Activated naive CD4-positive, alpha-beta T cell (primary cell): Measurements from ENCODE around the gene NOL4L.

Source experiments
- DNase-seq, 4 experiments: peaks; one replicate each; lab custom pipeline; 2025; lab: John Stamatoyannopoulos, UW

Gene NOL4L

DNA sequence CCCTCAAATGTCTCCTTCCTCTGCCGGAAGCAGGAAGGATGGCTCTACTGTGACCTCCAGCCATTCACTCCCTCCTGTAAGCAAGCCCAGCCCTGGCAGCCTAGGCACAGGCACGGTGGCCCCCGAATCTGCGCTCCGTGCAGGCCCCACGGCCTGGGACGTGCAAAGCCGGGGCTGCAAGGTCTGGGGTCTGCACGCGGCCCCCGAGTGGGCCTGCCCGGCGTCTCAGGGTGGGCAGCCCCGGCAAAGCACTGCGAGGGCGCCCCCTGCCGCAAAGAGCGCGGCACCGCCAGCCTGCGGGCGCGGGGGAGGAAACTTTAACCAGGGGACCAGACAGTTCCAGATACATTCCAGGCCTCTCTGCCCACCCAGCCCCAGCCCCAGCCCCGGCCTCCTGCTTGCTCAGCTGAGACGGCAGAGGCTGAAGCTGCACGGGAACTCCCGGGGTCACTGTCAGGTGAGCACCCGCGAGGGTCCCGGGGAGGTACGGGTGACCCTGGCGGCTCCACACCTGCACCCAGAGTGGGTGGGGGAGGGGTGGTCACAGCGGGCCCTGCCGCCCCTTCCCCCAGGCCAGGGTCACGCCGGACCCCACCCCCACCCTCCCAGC lies 128.2 kb downstream of the NOL4L start:
- peak in 1 of 4 experiments; percentile 11 for DNase-seq

GRCh38 chr20:32455901-32456701 lies 129.0 kb downstream of the NOL4L start:
- no peak for DNase-seq

DNA sequence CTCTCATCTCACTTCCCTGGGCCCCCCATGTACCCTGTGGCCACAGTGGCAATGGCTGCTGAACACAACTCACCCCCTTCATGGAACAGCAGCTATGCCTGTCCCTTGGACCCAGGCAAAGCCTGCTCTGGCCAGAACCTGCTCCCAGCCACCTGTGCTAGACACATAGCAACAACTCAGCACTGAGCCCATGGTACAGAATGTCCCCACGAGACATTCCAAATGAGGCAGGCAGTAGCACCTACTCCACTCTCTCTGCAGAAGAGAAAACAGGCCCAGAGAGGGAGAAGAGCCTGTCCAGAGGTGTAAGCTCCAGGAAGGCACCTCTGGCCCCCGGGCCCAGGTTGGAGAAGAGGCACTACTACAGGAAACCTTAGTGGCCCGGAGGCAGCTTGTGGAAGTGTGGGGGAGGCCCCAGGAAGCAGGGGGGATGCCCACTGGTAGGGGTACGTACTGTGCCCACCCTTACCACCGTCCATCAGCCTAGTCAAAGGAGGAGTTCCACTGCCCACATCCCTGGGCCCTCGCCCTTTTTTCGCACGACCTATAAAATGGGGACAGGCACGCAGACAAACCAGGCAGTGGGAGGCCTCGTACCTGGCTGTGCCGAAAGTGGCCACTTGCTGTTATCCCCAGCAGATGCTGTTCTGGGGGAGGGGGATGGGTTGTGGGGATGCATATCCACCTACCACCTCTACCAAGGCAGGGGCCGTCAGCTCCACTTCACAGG lies 129.8 kb downstream of the NOL4L start:
- no peak for DNase-seq

DNA sequence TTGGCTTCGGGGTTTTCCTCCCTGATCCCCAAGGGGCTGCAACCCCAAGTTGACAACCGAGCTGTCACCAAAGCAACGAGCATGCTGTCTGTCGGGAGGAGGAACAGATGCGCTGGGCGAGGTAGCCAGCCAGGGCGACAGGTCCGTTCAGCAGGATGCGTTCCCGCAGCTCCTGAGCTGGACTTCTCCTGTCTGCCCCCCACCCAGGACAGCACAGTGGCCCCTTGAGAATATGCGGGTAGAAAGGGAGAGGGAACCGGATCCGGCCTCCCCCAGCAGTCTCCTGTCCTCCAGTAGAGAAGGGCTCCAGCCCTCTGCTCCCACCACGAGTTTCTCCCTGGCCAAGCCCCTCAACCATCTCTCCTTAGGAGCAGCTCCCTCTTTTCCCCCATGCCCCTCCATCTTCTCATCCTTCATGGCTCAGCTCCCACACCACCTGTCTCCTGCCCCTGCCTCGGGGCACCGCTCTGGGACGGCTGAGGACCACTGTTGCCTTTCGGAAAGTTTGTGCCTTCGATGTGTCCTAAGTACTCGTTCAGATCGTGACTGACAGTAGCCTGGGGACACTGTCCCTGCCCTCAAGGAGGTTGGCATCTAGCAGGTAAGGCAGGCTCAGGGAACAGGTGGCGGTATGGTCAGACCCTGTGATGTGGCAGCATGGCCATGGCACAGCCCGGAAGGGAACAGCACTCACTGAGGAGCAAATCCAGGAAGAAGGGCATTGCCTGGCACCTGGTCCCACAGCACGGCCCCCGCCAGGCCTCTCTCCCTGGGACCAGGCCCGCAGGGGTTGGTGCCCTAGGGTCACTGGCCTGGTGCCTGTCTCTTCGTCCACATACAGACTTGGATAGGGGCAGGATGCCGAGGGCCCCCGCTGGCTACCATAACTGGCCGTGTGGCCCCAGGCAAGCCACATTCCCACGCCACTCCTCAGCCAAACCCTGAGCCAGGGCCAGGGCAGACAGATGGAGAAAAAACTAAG lies 130.7 kb downstream of the NOL4L start:
- no peak for DNase-seq

- DNase-seq, result no peak
These were observed 131.5 kb downstream of the NOL4L start for GRCh38 chr20:32453467-32454163.

GRCh38 chr20:32452776-32453466 lies 132.2 kb downstream of the NOL4L start:
- DNase-seq, result no peak

GRCh38 chr20:32451682-32452461 lies 133.3 kb downstream of the NOL4L start:
- no peak for DNase-seq

DNA sequence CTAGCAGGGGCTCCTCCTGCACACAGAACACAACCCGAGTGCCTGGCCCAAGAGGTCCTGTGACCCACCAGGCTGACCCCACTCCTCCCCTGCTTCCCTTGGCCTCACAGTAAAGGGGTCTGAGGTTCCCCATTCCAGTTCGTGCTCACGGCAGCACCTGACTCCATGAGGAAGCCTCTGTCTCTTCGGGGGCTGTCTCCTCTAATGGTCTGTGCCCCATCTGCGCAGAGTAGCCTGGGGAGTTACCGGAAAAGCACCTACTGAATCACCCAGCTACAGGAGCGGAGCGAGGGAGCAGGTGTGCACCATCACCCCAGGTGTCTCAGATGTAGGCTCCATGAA lies 133.8 kb downstream of the NOL4L start:
- DNase-seq, result no peak

DNA sequence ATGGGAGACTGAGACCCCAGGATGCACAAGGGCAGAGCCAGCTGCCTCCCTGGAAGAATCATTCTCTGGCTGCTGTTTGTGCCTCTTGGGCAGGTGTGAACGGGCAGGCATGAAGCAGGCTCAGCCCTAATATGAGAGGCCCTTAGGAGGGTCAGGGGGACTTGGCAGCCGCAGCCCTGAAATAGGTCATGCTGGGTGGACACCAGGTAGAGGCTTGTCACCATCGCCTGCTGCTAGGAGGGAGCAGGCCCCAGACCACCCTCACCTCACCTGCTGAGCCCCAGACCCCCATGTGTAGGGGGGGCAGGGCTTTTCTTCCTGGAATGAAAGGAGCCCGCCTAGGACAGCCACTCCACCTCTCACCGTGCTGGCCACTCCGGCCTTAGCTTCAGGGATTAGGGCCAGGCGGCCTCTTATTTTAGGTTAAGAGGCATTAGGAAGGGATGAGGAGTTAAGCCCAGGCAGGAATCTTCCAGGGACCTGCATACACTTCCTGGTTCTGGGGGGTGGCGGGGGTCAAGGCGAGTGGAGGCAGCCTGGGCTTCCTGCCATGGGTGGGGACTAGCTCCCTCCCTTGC lies 134.6 kb downstream of the NOL4L start:
- DNase-seq, result no peak

DNA sequence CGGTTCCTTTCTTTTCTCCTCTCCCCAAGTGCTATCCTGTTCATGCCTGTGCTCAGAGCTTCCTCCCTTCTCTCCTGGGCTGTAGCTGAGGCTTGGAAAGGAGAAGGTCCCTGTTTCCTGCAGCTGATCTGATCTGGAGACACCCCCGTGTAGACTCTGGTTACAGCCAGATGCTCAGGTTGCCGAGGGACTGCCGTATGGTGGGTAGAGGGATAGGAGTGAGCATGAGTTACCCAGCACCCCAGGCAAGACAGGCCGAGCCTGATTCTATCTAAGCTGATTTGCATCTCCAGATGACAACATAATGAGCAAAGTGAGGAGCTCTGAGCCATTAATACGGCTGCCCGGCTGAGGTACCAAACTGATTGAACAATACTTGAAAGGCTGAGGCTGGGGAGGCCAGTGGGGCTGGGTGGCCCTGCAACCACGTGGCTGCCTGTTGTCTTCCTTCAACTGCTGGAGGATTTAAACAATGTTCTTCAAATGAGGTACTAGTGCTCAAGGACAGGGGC lies 135.2 kb downstream of the NOL4L start:
- DNase-seq, result no peak

DNA sequence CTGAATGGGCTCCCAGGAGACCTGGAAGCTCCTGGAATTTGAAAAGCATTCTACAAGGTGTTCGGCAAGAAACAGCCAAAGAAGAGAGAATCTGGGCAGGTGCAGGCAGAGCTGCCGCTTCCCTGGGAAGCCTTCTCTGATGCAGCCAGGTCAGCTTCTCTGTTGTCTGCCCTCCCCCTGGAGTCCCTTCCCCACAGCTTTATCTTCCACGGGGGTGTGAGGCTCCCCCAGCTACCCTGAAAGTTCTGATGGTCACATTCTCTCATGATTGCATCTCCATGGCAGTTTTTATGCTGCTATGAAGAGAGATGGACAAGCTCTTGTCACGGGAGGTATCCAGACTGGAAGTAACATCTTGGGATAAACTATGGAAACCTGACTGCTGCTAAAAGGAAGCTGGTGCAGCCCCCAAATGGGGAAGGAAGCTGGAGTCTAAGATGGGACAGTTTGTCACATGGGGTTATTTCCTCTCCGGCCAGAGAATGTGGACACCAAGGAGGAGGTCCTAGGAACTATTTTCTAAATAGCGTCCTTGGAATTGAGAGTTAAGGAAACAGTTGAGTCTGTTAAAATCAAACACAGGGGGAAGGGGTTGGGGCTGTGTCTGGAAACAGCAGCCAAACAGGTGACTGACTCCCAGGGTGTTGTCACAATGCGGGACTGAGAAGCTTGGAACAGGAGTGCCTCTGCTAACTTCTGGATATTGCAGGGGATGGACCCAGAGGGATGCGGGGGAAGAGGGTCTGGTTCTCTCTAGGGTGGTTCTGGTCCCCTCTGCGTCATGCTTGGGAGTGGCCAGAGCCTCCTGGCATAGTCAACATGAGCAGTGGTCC lies 135.9 kb downstream of the NOL4L start:
- no peak for DNase-seq

- DNase-seq, result no peak
These were observed 136.7 kb downstream of the NOL4L start for GRCh38 chr20:32448306-32449056.

- DNase-seq, result no peak
These were observed 137.8 kb downstream of the NOL4L start for GRCh38 chr20:32447136-32448027.

DNA sequence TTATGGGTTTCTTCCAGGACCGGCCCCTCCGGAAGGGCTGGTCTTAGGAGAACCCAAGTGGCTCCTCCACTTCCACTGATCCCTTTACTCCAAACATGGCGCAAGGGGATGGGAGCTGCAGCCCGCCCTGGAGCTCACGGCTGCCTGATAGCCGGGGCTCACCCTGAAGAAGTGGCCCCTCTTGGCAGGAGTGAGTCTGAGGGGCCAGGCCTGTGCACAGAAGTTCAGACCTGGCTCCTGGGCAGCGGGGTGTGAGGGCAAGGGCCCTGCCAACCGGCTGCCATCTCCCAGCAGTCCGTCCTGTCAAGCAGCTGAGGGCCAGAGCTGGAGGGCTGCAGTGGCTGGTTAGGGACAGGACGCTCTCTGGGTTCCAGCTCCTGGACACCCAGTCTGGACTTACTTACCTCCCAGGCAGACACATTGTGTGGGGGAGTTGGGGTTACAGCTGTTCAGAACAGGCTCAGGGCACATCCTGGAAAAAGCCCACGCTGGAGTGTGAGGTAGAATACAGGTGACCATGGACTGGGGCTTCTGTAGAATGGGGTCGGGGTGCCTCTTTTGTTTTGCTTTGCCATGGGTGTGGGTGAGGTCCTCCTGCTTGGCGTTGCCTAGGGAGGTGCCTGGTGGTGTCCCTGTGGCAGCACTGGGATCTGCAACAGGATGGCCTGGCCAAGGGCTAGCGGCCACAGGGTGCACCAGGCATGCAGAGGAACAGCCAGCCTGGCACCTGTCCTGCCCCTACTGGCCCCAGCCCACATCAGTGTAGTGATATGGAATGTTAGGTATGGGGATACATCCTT lies 138.6 kb downstream of the NOL4L start:
- no peak for DNase-seq

DNA sequence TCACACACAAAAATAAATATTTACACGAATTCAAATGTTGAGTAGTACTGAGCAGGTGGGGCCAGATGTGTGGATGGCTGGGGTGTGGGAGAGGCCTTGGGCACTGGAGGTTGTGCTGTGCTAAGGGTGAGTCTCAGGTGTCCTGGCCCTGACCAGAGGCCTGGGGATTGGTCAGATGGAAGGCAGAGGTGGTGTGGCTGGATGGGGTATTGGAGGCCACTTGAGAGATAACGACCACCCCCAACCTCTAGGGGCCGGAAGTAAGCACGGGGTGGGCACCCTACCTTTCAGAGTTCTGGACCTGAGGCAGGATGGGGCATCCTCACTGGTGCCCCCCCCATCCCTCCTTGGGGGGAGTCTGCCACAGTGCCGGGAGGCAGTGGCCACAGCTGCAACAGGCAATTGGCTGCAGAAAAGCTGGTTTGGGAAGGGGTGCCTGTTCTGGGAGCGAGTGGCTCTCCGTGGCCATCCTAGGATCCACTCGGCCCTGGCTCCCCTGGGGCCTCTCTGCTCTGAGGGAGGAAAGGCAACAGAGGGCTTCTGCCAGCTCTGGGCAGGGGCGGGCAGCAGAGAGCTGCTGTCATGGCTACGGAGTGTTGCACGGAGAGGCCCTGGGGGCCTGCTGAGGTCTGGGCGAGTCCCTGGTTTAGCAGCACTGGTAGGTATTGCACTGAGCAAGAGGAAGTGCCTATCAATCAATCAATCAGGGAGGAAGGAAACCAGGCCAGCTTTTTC lies 139.4 kb downstream of the NOL4L start:
- no peak for DNase-seq
